K562 (cell line): Measurements from ENCODE around the gene SGSM2. TPM values are rescaled to one million over a fixed set of nuclear protein-coding genes. Genes with fewer than 3 reads are reported as not detected.
A peak's percentile ranks its signal among the peaks of the same experiment; 100 is the strongest.

ENCODE experiments used
- ATAC-seq: fragments of 200-7000 bp; cut with Tn5 transposase; 3 replicates; pipeline ENCODE4 v1.9.1; 2020; ENCODE audit warnings: moderate library complexity
- BruUV-seq: library from RNA; stranded (reverse); fragments of 400-500 nt; replicated peaks from 2 replicates; lab custom pipeline; 2021; lab: Mats Ljungman, UMichigan
- CTCF ChIA-PET: fragments of 300-600 bp; formaldehyde crosslinking; extraction: SDS; loops from one replicate; lab custom pipeline; 2021; ENCODE audit warnings: low intra/inter-chr PET ratio; lab: Yijun Ruan, JAX
- POLR2A ChIA-PET: fragments of 300-600, 350-650 bp; sonication (Branson Sonifier 250); formaldehyde crosslinking; extraction: SDS; loops from one replicate; lab custom pipeline; 2021; ENCODE audit warnings: antibody characterized with exemption, inconsistent platforms; lab: Yijun Ruan, JAX
- DNase-seq, 4 experiments: peaks; one replicate each; pipeline versions ENCODE4 v3.0.0 to v3.0.0-alpha.2; 2011 to 2018; ENCODE audit warnings: low spot score in 3 of 4, mixed read lengths in 3 of 4; ENCODE audit errors: extremely low read depth in 1 of 4
- FAIRE-seq: peaks from 2 replicates; lab custom pipeline; 2011; peaks lifted over from hg19 to GRCh38; lab: Jason Lieb, UNC
- H2AFZ ChIP-seq: 2 replicates; pipeline ENCODE4 v1.6.0; 2011; ENCODE audit warnings: low read depth, low read length, control low read depth, inconsistent platforms
- H3K27ac ChIP-seq: fragments of 200-600 bp; 3 replicates; pipeline ENCODE4 v1.8.0; 2011; ENCODE audit warnings: low read depth, mild to moderate bottlenecking, control low read depth, inconsistent platforms, low read length, moderate library complexity, mixed read lengths; ENCODE audit errors: extremely low read depth
- H3K27me3 ChIP-seq, 2 experiments: fragments of 300-600 bp in 1 of 2; 2 replicates in 1 of 2; 3 replicates in 1 of 2; pipeline versions ENCODE4 v1.6.0 to v1.8.0; 2011; ENCODE audit warnings: inconsistent platforms in 2 of 2, low read length in 2 of 2, mild to moderate bottlenecking in 1 of 2, mixed read lengths in 1 of 2, moderate library complexity in 1 of 2; ENCODE audit not compliant: control insufficient read depth in 2 of 2, insufficient read depth in 2 of 2
- H3K36me3 ChIP-seq: fragments of 300-600 bp; 3 replicates; pipeline ENCODE4 v1.8.0; 2011; ENCODE audit warnings: mild to moderate bottlenecking, low read length, inconsistent platforms; ENCODE audit not compliant: control insufficient read depth, insufficient read depth
- H3K4me1 ChIP-seq, 2 experiments: fragments of 200-600 bp in 1 of 2; replicated peaks in 1 of 2; 2 replicates in 1 of 2; 3 replicates in 1 of 2; pipeline versions ENCODE4 v1.5.1 to v1.8.0; 2011; ENCODE audit warnings: inconsistent platforms in 2 of 2, low read length in 2 of 2, mild to moderate bottlenecking in 1 of 2, mixed read lengths in 1 of 2, moderate library complexity in 1 of 2; ENCODE audit not compliant: control insufficient read depth in 2 of 2, insufficient read depth in 2 of 2
- H3K4me2 ChIP-seq: 2 replicates; pipeline ENCODE4 v1.6.1; 2011; ENCODE audit warnings: low read length, control low read depth, inconsistent platforms, mixed read lengths; ENCODE audit not compliant: insufficient read depth
- H3K4me3 ChIP-seq: fragments of 200-600 bp; sonication (generic), shearing (Covaris generic); 2 replicates; pipeline ENCODE4 v1.5.1; 2016; ENCODE audit warnings: control low read depth, inconsistent platforms
- H3K79me2 ChIP-seq: fragments of 200-600 bp; 3 replicates; pipeline ENCODE4 v1.8.0; 2011; ENCODE audit warnings: low read length, inconsistent platforms; ENCODE audit not compliant: control insufficient read depth, insufficient read depth
- H3K9ac ChIP-seq, 2 experiments: 2 replicates each; pipeline versions ENCODE4 v1.6.0 to v1.6.1; 2011; ENCODE audit warnings: low read depth in 2 of 2, low read length in 2 of 2, control low read depth in 1 of 2, inconsistent platforms in 1 of 2, mild to moderate bottlenecking in 1 of 2, mixed read lengths in 1 of 2; ENCODE audit not compliant: insufficient read depth in 1 of 2
- H3K9me1 ChIP-seq: one replicate; pipeline ENCODE4 v1.6.0; 2011; ENCODE audit warnings: inconsistent platforms, mild to moderate bottlenecking, low read length, moderate library complexity; ENCODE audit not compliant: control insufficient read depth, insufficient read depth
- H3K9me3 ChIP-seq: replicated peaks from 2 replicates; pipeline ENCODE4 v1.5.1; 2011; ENCODE audit warnings: low read depth, low read length, inconsistent platforms; ENCODE audit not compliant: control insufficient read depth, insufficient read depth
- H4K20me1 ChIP-seq: replicated peaks from 2 replicates; pipeline ENCODE4 v1.6.1; 2011; ENCODE audit warnings: low read length, inconsistent platforms, mixed read lengths; ENCODE audit not compliant: control insufficient read depth, insufficient read depth
- CHD1 ChIP-seq: fragments of 200-600 bp; sonication (generic); IDR thresholded peaks from one replicate; pipeline ENCODE4 v1.6.1; 2012; ENCODE audit warnings: mild to moderate bottlenecking, moderate library complexity, low read length, inconsistent platforms
- E4F1 ChIP-seq: fragments of 250-450 bp; sonication (Bioruptor Pico); IDR thresholded peaks from 2 replicates; pipeline ENCODE4 v1.5.0; 2021; ENCODE audit warnings: mild to moderate bottlenecking, borderline replicate concordance
- GABPA ChIP-seq: fragments of 200-800 bp; sonication (Bioruptor generic); conservative IDR thresholded peaks from 2 replicates; pipeline ENCODE4 v1.6.1; 2016; ENCODE audit warnings: low read depth, missing genetic modification characterization, missing compliant biosample characterization
- NCOA1 ChIP-seq: fragments of 450-650 bp; IDR thresholded peaks from 2 replicates; pipeline ENCODE4 v1.6.1; 2016; ENCODE audit warnings: low read depth
- NUFIP1 ChIP-seq: fragments of 450-650 bp; IDR thresholded peaks from 2 replicates; pipeline ENCODE4 v1.6.1; 2018; ENCODE audit not compliant: partially characterized antibody
- SIN3A ChIP-seq, 2 experiments: fragments of 150-350 bp in 1 of 2; IDR thresholded peaks; 2 replicates each; pipeline ENCODE4 v1.6.1; 2011 to 2016; ENCODE audit warnings: borderline replicate concordance in 2 of 2, low read depth in 2 of 2, low read length in 2 of 2, mild to moderate bottlenecking in 2 of 2, moderate library complexity in 2 of 2; ENCODE audit not compliant: control insufficient read depth in 1 of 2
- WGBS: fragments of 100-300 bp; shearing (Covaris generic); methylation state at CpG from one replicate; pipeline ENCODE4 v1.1.6; 2016; ENCODE audit warnings: low coverage, mixed read lengths; ENCODE audit not compliant: insufficient coverage; ENCODE audit errors: missing lambda C conversion rate; 5-methylcytosine and 5-hydroxymethylcytosine counted together
- in situ Hi-C: fragments of 300-500 bp; cut with MboI; formaldehyde crosslinking; loops from 4 replicates; pipeline ENCODE4 v1.15.0; 2018; ENCODE audit warnings: inconsistent platforms, mixed read lengths
- intact Hi-C: fragments of 100-400 bp; cut with micrococcal nuclease; formaldehyde crosslinking; loops from 2 replicates; pipeline ENCODE4 v1.14.2; 2022
- polyA plus RNA-seq, 8 experiments: library from polyadenylated mRNA; depleted of rRNA in 4 of 8; stranded (reverse) in 5 of 8; unstranded in 3 of 8; fragments of >200 nt; fragmentation: Nextera tagmentation in 2 of 8; fragmentation: Illumina TruSeq in 1 of 8; extraction: Ambion mirVana in 2 of 8; extraction: Trizol in 1 of 8; gene quantifications; 2 replicates each; pipeline versions ENCODE4 v1.2.1 to v1.2.3, GENCODE V29; 2011 to 2014; ENCODE audit warnings: inconsistent platforms in 1 of 8, missing spikeins in 1 of 8
- total RNA-seq, 7 experiments: library from RNA; depleted of rRNA in 6 of 7; stranded (reverse); fragments of >200 nt in 6 of 7; fragmentation: Illumina TruSeq in 2 of 7; extraction: Trizol in 2 of 7; gene quantifications; 2 replicates each; pipeline versions ENCODE4 v1.2.1 to v1.2.3, GENCODE V29; 2011 to 2021; ENCODE audit warnings: low replicate concordance in 1 of 7
- TF ChIP-seq, protein P1 (sequence below): fragments of 250-450 bp; sonication (Bioruptor Pico); IDR thresholded peaks from 2 replicates; pipeline ENCODE4 v1.9.0; 2021; ENCODE audit warnings: mild to moderate bottlenecking, inconsistent platforms

The SGSM2 gene
- total and polyA plus RNA-seq, 9 of the 15 experiments (the other 6 are each of a cell fraction or from before 2014, with no cell fraction given) = 0.20 to 26.3 (median 14.8) TPM

GRCh38 chr17:2335726-2336214 is 1.5 kb upstream of the SGSM2 start:
- peak overlapping the region; percentile 93 for H3K4me2 ChIP-seq
- FAIRE-seq (no peak), DNase-seq (peak in 2 of 4 experiments; percentile 17 to 26), ATAC-seq (no peak)
- peak overlapping the region; percentile 68 for H3K4me3 ChIP-seq
- H3K9ac ChIP-seq = peak overlapping the region; percentile 96 to 97
- no peaks in the 10 kb centered on the region; the same call in 1 of the 2 replicates for H3K9me3 ChIP-seq
- BruUV-seq = TSS peak; percentile 59
- CTCF ChIA-PET = no interaction called here
- peaks cover 48% of the 10 kb centered on the region for H3K36me3 ChIP-seq
- H3K27me3 ChIP-seq = no peaks in the 10 kb centered on the region
- 0% methylated on average over 11 of the region's 17 CpGs for WGBS
- intact Hi-C loops (no loop called here), in situ Hi-C loops (no loop called here)
- H4K20me1 ChIP-seq = no peaks in the 10 kb centered on the region
- H3K27ac ChIP-seq = peak overlapping the region; percentile 81
- POLR2A ChIA-PET = interaction anchor here (0.6 to 2.0 kb wide), 10 partner anchors 9 to 1081 kb away, joined by 3 to 6 read pairs (median 3); no protein-coding TSS in a partner anchor
- peak overlapping the region; percentile 71; the same call in 1 of the 2 replicates for H2AFZ ChIP-seq
- H3K4me1 ChIP-seq = peaks cover 16 to 21% of the 10 kb centered on the region in 2 experiments; a peak in 4 of 5 replicates
- H3K9me1 ChIP-seq = no peaks in the 10 kb centered on the region
- 0 out of 2 replicates have a peak, but pooled peaks have one; percentile 79 for TF ChIP-seq GABPA (tag)
- no peak for TF ChIP-seq NUFIP1
- TF ChIP-seq E4F1 = no peak
- peak in 1 of 2 experiments; percentile 37; a peak in 1 of 4 replicates for TF ChIP-seq SIN3A (IDR thresholded peaks at IDR 0.05; ENCODE audit: borderline replicate concordance in 2 of 2, control insufficient read depth in 1 of 2, low read depth in 2 of 2, low read length in 2 of 2)
- TF ChIP-seq, protein P1, sequence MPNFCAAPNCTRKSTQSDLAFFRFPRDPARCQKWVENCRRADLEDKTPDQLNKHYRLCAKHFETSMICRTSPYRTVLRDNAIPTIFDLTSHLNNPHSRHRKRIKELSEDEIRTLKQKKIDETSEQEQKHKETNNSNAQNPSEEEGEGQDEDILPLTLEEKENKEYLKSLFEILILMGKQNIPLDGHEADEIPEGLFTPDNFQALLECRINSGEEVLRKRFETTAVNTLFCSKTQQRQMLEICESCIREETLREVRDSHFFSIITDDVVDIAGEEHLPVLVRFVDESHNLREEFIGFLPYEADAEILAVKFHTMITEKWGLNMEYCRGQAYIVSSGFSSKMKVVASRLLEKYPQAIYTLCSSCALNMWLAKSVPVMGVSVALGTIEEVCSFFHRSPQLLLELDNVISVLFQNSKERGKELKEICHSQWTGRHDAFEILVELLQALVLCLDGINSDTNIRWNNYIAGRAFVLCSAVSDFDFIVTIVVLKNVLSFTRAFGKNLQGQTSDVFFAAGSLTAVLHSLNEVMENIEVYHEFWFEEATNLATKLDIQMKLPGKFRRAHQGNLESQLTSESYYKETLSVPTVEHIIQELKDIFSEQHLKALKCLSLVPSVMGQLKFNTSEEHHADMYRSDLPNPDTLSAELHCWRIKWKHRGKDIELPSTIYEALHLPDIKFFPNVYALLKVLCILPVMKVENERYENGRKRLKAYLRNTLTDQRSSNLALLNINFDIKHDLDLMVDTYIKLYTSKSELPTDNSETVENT (CRISPR knock-in tag) = no peak
- TF ChIP-seq NCOA1 = no peak
- TF ChIP-seq CHD1 = peak; percentile 71
- H3K79me2 ChIP-seq = peaks cover 68% of the 10 kb centered on the region
